GM12878 (cell line): ENCODE measurements around the gene HTRA2. TPM values are rescaled to one million over a fixed set of nuclear protein-coding genes. Genes with fewer than 3 reads are reported as not detected.

Experiments used
- CBFB ChIP-seq: IDR thresholded peaks from 2 replicates; pipeline ENCODE4 v1.6.1; 2016; ENCODE audit warnings: antibody characterized with exemption, low read depth
- ETV6 ChIP-seq, 2 experiments: fragments of 450-650 bp in 1 of 2; IDR thresholded peaks in 1 of 2; conservative IDR thresholded peaks in 1 of 2; 2 replicates each; pipeline ENCODE4 v1.6.1; 2014; ENCODE audit warnings: antibody characterized with exemption in 1 of 2, borderline replicate concordance in 1 of 2, low read depth in 1 of 2, mild to moderate bottlenecking in 1 of 2, moderate library complexity in 1 of 2
- GATAD2B ChIP-seq: fragments of 450-650 bp; conservative IDR thresholded peaks from 2 replicates; pipeline ENCODE4 v1.6.1; 2017; ENCODE audit warnings: low read depth, mild to moderate bottlenecking, moderate library complexity
- JUNB ChIP-seq: IDR thresholded peaks from 2 replicates; pipeline ENCODE4 v1.6.1; 2016; ENCODE audit warnings: antibody characterized with exemption, mild to moderate bottlenecking
- MTA2 ChIP-seq: fragments of 450-650 bp; IDR thresholded peaks from 2 replicates; pipeline ENCODE4 v1.6.1; 2016; ENCODE audit warnings: low read depth, mild to moderate bottlenecking, moderate library complexity
- NFXL1 ChIP-seq: fragments of 450-650 bp; IDR thresholded peaks from 2 replicates; pipeline ENCODE4 v1.6.1; 2017; ENCODE audit warnings: antibody characterized with exemption, mild to moderate bottlenecking, borderline replicate concordance
- NKRF ChIP-seq: fragments of 450-650 bp; conservative IDR thresholded peaks from 2 replicates; pipeline ENCODE4 v1.6.1; 2017; ENCODE audit warnings: mild to moderate bottlenecking, moderate library complexity
- POU2F2 ChIP-seq: IDR thresholded peaks from 3 replicates; pipeline ENCODE4 v1.6.1; 2011; ENCODE audit warnings: low read depth, mild to moderate bottlenecking, low read length, borderline replicate concordance
- RB1 ChIP-seq: fragments of 450-650 bp; formaldehyde crosslinking; IDR thresholded peaks from 2 replicates; pipeline ENCODE4 v1.6.1; 2017; ENCODE audit warnings: mild to moderate bottlenecking, borderline replicate concordance
- RELB ChIP-seq: fragments of 450-650 bp; IDR thresholded peaks from 2 replicates; pipeline ENCODE4 v1.6.1; 2017; ENCODE audit warnings: low read depth, mild to moderate bottlenecking, moderate library complexity
- SKIL ChIP-seq: fragments of 450-650 bp; IDR thresholded peaks from 2 replicates; pipeline ENCODE4 v1.6.1; 2017; ENCODE audit warnings: mild to moderate bottlenecking, low read depth, inconsistent platforms; ENCODE audit not compliant: poor library complexity, severe bottlenecking
- SMAD5 ChIP-seq: IDR thresholded peaks from 2 replicates; pipeline ENCODE4 v1.6.1; 2016; ENCODE audit warnings: antibody characterized with exemption, low read depth
- SRF ChIP-seq, 2 experiments: IDR thresholded peaks; 2 replicates each; pipeline ENCODE4 v1.6.1; 2011; ENCODE audit warnings: low read depth in 2 of 2, low read length in 2 of 2, mild to moderate bottlenecking in 1 of 2, moderate library complexity in 1 of 2
- TCF12 ChIP-seq: IDR thresholded peaks from 2 replicates; pipeline ENCODE4 v1.6.1; 2011; ENCODE audit warnings: low read depth, mild to moderate bottlenecking, low read length
- ZNF217 ChIP-seq: fragments of 450-650 bp; IDR thresholded peaks from 2 replicates; pipeline ENCODE4 v1.6.1; 2017; ENCODE audit warnings: antibody characterized with exemption, mild to moderate bottlenecking
- ZNF687 ChIP-seq: fragments of 450-650 bp; IDR thresholded peaks from 2 replicates; pipeline ENCODE4 v1.6.1; 2017; ENCODE audit warnings: mild to moderate bottlenecking, moderate library complexity
- polyA plus RNA-seq, 11 experiments: library from polyadenylated mRNA; depleted of rRNA in 4 of 11; unstranded in 6 of 11; stranded (reverse) in 5 of 11; fragments of >200 nt; fragmentation: Nextera tagmentation in 4 of 11; fragmentation: Illumina TruSeq in 1 of 11; extraction: Ambion mirVana in 4 of 11; extraction: Trizol in 1 of 11; gene quantifications; 1 replicate in 1 of 11; 2 replicates in 10 of 11; pipeline versions ENCODE4 v1.2.1 to v1.2.3, GENCODE V29; 2011 to 2016; ENCODE audit warnings: inconsistent platforms in 2 of 11, missing spikeins in 2 of 11, low read depth in 1 of 11
- total RNA-seq, 4 experiments: library from RNA; depleted of rRNA in 3 of 4; stranded (reverse); fragments of >200 nt in 3 of 4; fragmentation: Illumina TruSeq in 1 of 4; extraction: Trizol in 1 of 4; gene quantifications; 2 replicates each; pipeline versions ENCODE4 v1.2.1 to v1.2.3, GENCODE V29; 2013 to 2021

HTRA2 gene
- total and polyA plus RNA-seq, 10 of the 15 experiments (the other 5 are each of a cell fraction or from before 2014, with no cell fraction given), result 42.3 to 73.9 (median 54.6) TPM

- TF ChIP-seq SKIL (no peak), MTA2 (peak; percentile 34; the same call in 1 of the 2 replicates), ZNF687 (peak; percentile 81), POU2F2 (0 out of 3 replicates have a peak, but pooled peaks have one; percentile 9), SRF (IDR thresholded peaks at IDR 0.05; ENCODE audit: low read depth in 2 of 2, low read length in 2 of 2) (peak in 1 of 2 experiments; percentile 55; a peak in 1 of 4 replicates), JUNB (peak; percentile 60; the same call in 1 of the 2 replicates), NFXL1 (no peak; the same call in 1 of the 2 replicates), SMAD5 (peak; percentile 39; the same call in 1 of the 2 replicates), TCF12 (peak; percentile 84), RELB (0 out of 2 replicates have a peak, but pooled peaks have one; percentile 33), CBFB (0 out of 2 replicates have a peak, but pooled peaks have one; percentile 19), GATAD2B (peak; percentile 71; the same call in 1 of the 2 replicates), ETV6 (conservative IDR thresholded peaks at IDR 0.05 in 1 of 2, IDR thresholded peaks at IDR 0.05 in 1 of 2; ENCODE audit: borderline replicate concordance in 1 of 2, low read depth in 1 of 2) (0 out of 4 replicates have a peak, but pooled peaks of 1 of the 2 experiments have one; percentile 53), ZNF217 (peak; percentile 38; the same call in 1 of the 2 replicates), RB1 (no peak; the same call in 1 of the 2 replicates), NKRF (0 out of 2 replicates have a peak, but pooled peaks have one; percentile 38)
These were observed 22.5 kb downstream of the HTRA2 start (continued) for GRCh38 chr2:74551942-74552913.
